BJ (cell line): ENCODE data around the gene COL6A2. TPM values are rescaled to one million over a fixed set of nuclear protein-coding genes. Genes with fewer than 3 reads are reported as not detected.

Experiments
- CTCF ChIA-PET: fragments of 350-600 bp; formaldehyde crosslinking; extraction: SDS; loops from one replicate; lab custom pipeline; 2021; ENCODE audit warnings: antibody characterized with exemption, inconsistent platforms; lab: Yijun Ruan, JAX
- POLR2A ChIA-PET: fragments of 300-600 bp; sonication (Branson Sonifier 250); formaldehyde crosslinking; extraction: SDS; loops from one replicate; lab custom pipeline; 2021; ENCODE audit warnings: antibody characterized with exemption; lab: Charles Lee
- DNase-seq: peaks from one replicate; pipeline ENCODE4 v3.0.0-alpha.2; 2011; ENCODE audit warnings: low read depth
- H3K27me3 ChIP-seq: 2 replicates; pipeline ENCODE4 v1.6.0; 2011; ENCODE audit warnings: low read length; ENCODE audit not compliant: control insufficient read depth, insufficient read depth
- H3K36me3 ChIP-seq: 2 replicates; pipeline ENCODE4 v1.5.1; 2011; ENCODE audit warnings: low read length; ENCODE audit not compliant: control insufficient read depth, insufficient read depth
- H3K4me3 ChIP-seq: 2 replicates; pipeline ENCODE4 v1.5.1; 2011; ENCODE audit warnings: low read depth, mild to moderate bottlenecking, control low read depth, low read length
- CTCF ChIP-seq: IDR thresholded peaks from 2 replicates; pipeline ENCODE4 v1.5.1; 2011; ENCODE audit warnings: low read depth, mild to moderate bottlenecking, control low read depth, inconsistent platforms, low read length, moderate library complexity; ENCODE audit not compliant: insufficient read depth
- polyA plus RNA-seq: library from polyadenylated mRNA; depleted of rRNA; stranded (reverse); fragments of >200 nt; gene quantifications from 2 replicates; pipeline ENCODE4 v1.2.3, GENCODE V29; 2011

The COL6A2 gene
- polyA plus RNA-seq, 1 experiment, result 665 TPM

DNA sequence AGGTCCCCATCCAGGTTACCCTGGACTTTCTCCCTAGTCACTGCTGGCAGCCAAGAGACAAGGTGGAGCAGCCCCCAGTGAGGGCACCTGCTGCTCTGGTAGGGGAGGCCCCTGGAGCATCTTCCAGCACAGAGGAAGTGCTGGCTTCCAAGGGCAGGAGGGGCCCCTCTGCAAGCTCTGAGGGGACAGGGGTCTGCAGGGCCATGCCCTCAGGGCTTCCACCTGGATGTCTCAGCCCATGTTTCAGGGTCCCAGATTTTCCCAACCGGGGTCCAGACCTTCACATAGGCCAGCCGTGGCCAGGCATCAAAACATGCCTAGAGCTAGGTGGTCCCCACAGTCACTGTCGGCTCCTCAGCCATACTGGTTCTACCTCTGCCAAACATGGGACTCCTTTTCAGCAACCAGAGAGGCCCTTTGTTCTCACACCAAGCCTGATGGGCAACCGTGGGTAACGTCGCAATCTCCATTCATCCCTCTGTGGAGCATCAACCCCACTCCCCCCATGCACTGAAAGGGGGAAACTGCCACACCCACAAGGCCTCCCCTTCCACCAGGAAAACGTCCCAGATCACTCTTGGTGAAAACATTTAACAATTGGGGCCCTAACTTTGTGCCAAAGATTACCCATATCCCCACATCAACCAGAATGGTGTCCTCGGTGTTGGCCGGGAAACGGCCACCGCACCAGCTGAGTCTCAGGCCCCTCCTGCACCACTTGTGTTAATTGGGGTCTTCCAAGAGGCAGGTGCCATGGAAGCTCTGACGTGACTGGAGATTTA lies 1.9 kb upstream of the COL6A2 start:
- DNase-seq, result no peak
- ChIA-PET POLR2A (no interaction called here), CTCF (interaction anchor here (1.4 to 1.8 kb wide), 2 partner anchors 122 to 124 kb away, joined by 3 to 15 read pairs; no protein-coding TSS in a partner anchor)
- Histone ChIP-seq H3K36me3 (no peaks in the 10 kb centered on the region), H3K27me3 (no peaks in the 10 kb centered on the region), H3K4me3 (no peak overlapping the region)
- no peak for TF ChIP-seq CTCF

DNA sequence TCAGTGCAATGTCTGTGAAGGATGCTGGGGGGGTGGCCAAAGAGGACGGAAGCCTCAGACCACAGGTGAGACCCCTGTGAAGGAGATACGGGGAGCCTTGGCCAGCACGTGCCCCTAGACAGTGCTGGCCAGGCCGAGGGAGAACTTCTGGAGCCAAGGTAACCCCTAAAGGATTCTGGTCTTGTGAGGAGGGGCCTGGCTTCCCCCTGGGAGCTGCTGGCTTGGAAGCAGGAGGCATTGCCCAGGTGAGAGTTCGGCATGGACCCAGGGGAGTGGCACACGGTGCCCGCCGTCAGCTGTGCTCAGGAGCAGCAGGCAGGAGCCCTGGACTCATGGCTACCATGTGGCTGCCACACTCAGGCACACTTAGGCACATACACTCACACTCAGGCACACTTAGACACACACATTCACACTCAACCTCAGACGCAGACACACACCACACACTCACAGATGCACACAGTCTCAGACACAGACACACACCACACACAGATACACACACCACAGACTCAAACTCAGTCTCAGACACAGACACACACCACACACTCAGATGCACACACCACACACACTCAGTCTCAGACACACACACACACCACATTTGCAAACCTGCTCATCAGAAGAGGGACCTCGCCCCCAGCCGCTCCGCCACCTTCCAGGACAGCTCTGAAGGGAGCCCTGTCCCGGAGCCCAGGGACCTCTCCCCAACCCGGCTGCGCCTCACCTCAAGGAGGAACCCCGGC lies 1.1 kb upstream of the COL6A2 start:
- Histone ChIP-seq H3K4me3 (peak overlapping the region; percentile 88), H3K36me3 (no peaks in the 10 kb centered on the region), H3K27me3 (no peaks in the 10 kb centered on the region)
- DNase-seq, result no peak
- CTCF ChIA-PET, result interaction anchor here (0.7 to 1.8 kb wide), 4 partner anchors 13 to 125 kb away, joined by 3 to 15 read pairs (median 4); no protein-coding TSS in a partner anchor
- no peak for TF ChIP-seq CTCF
- POLR2A ChIA-PET, result interaction anchor here (0.6 kb wide), 1 partner anchor 122 kb away, joined by 3 read pairs; no protein-coding TSS in a partner anchor

- Histone ChIP-seq H3K4me3 (peak overlapping the region; percentile 88), H3K27me3 (no peaks in the 10 kb centered on the region), H3K36me3 (no peaks in the 10 kb centered on the region)
- no peak for TF ChIP-seq CTCF
- DNase-seq, result no peak
- POLR2A ChIA-PET, result no interaction called here
- CTCF ChIA-PET, result interaction anchor here (1.3 to 3.5 kb wide), 3 partner anchors 10 to 126 kb away, joined by 3 to 21 read pairs (median 3); no protein-coding TSS in a partner anchor
Measured at GRCh38 chr21:46098303-46099141, 610 bp downstream of the COL6A2 start.

DNA sequence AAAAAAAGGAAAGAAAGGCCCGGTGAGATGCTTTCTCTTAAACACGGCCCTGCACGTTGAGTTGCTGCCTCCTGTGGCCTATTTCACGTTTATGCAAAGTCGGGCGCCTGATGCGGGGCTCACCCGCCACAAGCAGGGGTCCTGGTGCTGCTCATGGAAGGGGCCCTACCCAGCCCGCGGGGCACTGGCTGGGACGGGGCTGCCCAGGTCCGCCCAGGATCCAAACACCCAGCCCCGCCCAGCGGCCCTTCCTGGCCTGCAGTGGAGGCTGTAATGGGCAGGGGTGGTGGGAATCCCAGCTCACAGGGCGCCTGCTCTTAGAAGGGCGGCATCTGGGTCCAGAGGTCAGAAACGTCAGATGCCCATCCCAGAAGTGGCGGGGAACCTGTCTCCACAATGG lies 1.6 kb downstream of the COL6A2 start:
- CTCF ChIA-PET, result interaction anchor here (0.6 to 3.5 kb wide), 4 partner anchors 9 to 214 kb away, joined by 3 to 21 read pairs (median 4); no protein-coding TSS in a partner anchor
- Histone ChIP-seq H3K27me3 (no peaks in the 10 kb centered on the region), H3K36me3 (no peaks in the 10 kb centered on the region), H3K4me3 (peak overlapping the region; percentile 88)
- DNase-seq, result no peak
- TF ChIP-seq CTCF, result peak; percentile 29
- POLR2A ChIA-PET, result no interaction called here
